Measurements from ENCODE around the gene CAMKMT.
"Not testable (repeated sequence)": the region's sequence is repeated elsewhere in the genome, so short reads cannot be mapped to it uniquely, and the experiment has no call there.

Gene CAMKMT

GRCh38 chr2:44494006-44494405 is 132.3 kb downstream of the CAMKMT start:
- Histone ChIP-seq H3K4me3 (ENCODE audit: low read length) (no peak overlapping the region), H3K36me3 (ENCODE audit: control insufficient read depth, insufficient read depth, low read length) (no peaks in the 10 kb centered on the region), H3K9me3 (ENCODE audit: control insufficient read depth, low read length) (no peaks in the 10 kb centered on the region), H3K4me1 (ENCODE audit: control insufficient read depth, insufficient read depth, low read length) (no peaks in the 10 kb centered on the region), H3K27me3 (ENCODE audit: control insufficient read depth, insufficient read depth, low read length) (no peaks in the 10 kb centered on the region), H3K9ac (ENCODE audit: low read length) (no peak overlapping the region)

- Histone ChIP-seq H3K4me3 (ENCODE audit: low read length) (no peak overlapping the region), H3K36me3 (ENCODE audit: control insufficient read depth, insufficient read depth, low read length) (no peaks in the 10 kb centered on the region), H3K4me1 (ENCODE audit: control insufficient read depth, insufficient read depth, low read length) (no peaks in the 10 kb centered on the region), H3K9ac (ENCODE audit: low read length) (no peak overlapping the region), H3K9me3 (ENCODE audit: control insufficient read depth, low read length) (no peaks in the 10 kb centered on the region), H3K27me3 (ENCODE audit: control insufficient read depth, insufficient read depth, low read length) (no peaks in the 10 kb centered on the region)
These were observed 133.3 kb downstream of the CAMKMT start for GRCh38 chr2:44495035-44495434.

DNA sequence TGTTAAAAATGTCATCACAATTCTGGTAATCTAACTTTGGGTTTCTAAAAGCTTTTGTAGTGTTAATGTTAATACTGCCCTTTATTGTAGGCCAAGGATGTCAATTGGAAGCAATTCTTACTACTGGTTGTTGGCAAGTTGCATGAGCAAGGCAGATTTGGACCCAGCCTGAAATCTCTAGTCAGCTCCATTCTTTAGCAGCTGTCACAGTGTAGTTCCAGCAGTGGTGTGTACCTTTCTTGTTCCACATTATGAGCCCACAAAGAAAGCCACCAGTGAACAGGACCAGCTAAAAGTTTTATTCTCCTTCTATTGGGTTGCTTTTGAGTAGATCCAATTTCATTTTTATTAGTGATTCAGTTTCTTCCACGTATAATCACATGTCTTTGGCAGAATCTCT is 133.8 kb downstream of the CAMKMT start:
- no peak overlapping the region for H3K9ac ChIP-seq (ENCODE audit: low read length)
- H3K36me3 ChIP-seq (ENCODE audit: control insufficient read depth, insufficient read depth, low read length), result no peaks in the 10 kb centered on the region
- no peaks in the 10 kb centered on the region for H3K9me3 ChIP-seq (ENCODE audit: control insufficient read depth, low read length)
- H3K4me1 ChIP-seq (ENCODE audit: control insufficient read depth, insufficient read depth, low read length), result no peaks in the 10 kb centered on the region
- H3K27me3 ChIP-seq (ENCODE audit: control insufficient read depth, insufficient read depth, low read length), result no peaks in the 10 kb centered on the region
- no peak overlapping the region for H3K4me3 ChIP-seq (ENCODE audit: low read length)

- no peak overlapping the region for H3K9ac ChIP-seq (ENCODE audit: low read length)
- no peak overlapping the region for H3K4me3 ChIP-seq (ENCODE audit: low read length)
- no peaks in the 10 kb centered on the region for H3K4me1 ChIP-seq (ENCODE audit: control insufficient read depth, insufficient read depth, low read length)
- H3K27me3 ChIP-seq (ENCODE audit: control insufficient read depth, insufficient read depth, low read length), result no peaks in the 10 kb centered on the region
- H3K36me3 ChIP-seq (ENCODE audit: control insufficient read depth, insufficient read depth, low read length), result no peaks in the 10 kb centered on the region
- H3K9me3 ChIP-seq (ENCODE audit: control insufficient read depth, low read length), result no peaks in the 10 kb centered on the region
These were observed 134.4 kb downstream of the CAMKMT start for GRCh38 chr2:44496130-44496529.

DNA sequence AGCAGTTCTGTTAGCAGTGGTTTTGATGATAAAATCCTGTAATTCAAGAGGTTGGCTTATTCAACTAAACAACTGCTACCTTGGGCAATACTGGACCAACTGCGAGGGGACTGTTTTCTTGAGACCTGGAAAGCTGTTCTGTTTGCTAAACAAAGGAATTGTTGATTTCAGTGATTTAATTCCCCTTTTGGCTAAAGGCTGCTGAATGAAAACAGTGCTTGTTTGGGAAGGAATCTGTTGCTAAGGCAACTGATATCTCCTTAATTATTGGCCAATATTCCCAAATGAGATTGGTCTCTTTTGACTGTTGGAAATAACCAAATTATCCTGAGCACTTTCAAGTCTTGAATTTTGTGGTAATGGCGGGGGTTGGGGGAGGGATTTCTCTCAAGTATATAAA is 136.8 kb downstream of the CAMKMT start:
- Histone ChIP-seq H3K9ac (ENCODE audit: low read length) (no peak overlapping the region), H3K9me3 (ENCODE audit: control insufficient read depth, low read length) (no peaks in the 10 kb centered on the region), H3K4me1 (ENCODE audit: control insufficient read depth, insufficient read depth, low read length) (peaks cover 6% of the 10 kb centered on the region), H3K4me3 (ENCODE audit: low read length) (no peak overlapping the region), H3K27me3 (ENCODE audit: control insufficient read depth, insufficient read depth, low read length) (no peaks in the 10 kb centered on the region), H3K36me3 (ENCODE audit: control insufficient read depth, insufficient read depth, low read length) (no peaks in the 10 kb centered on the region)

- not testable (repeated sequence) for H3K9ac ChIP-seq (ENCODE audit: low read length); H3K4me3 ChIP-seq (ENCODE audit: low read length); H3K9me3 ChIP-seq (ENCODE audit: control insufficient read depth, low read length); H3K4me1 ChIP-seq (ENCODE audit: control insufficient read depth, insufficient read depth, low read length); H3K36me3 ChIP-seq (ENCODE audit: control insufficient read depth, insufficient read depth, low read length); H3K27me3 ChIP-seq (ENCODE audit: control insufficient read depth, insufficient read depth, low read length)
These were observed 143.9 kb downstream of the CAMKMT start for GRCh38 chr2:44505664-44506063.

DNA sequence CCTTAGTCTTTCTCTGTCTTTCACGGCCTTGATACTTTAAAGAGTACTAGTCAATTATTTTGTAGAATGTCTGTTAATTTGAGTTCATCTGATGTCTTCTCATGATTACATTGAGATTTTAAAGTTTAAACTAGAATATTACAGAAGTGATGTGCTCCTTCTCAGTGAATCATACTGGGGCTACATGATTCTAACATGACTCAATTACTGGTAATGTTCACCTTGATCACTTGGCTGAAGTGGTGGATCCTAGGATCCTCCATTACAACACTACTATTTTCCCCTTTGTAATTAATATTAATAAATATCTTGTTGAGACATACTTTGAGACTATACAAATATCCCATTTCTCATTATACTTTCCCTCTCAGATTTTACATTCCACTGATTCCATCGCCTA is 148.5 kb downstream of the CAMKMT start:
- no peak overlapping the region for H3K4me3 ChIP-seq (ENCODE audit: low read length)
- H3K36me3 ChIP-seq (ENCODE audit: control insufficient read depth, insufficient read depth, low read length), result no peaks in the 10 kb centered on the region
- H3K9me3 ChIP-seq (ENCODE audit: control insufficient read depth, low read length), result no peaks in the 10 kb centered on the region
- H3K9ac ChIP-seq (ENCODE audit: low read length), result no peak overlapping the region
- H3K27me3 ChIP-seq (ENCODE audit: control insufficient read depth, insufficient read depth, low read length), result no peaks in the 10 kb centered on the region
- H3K4me1 ChIP-seq (ENCODE audit: control insufficient read depth, insufficient read depth, low read length), result no peaks in the 10 kb centered on the region

DNA sequence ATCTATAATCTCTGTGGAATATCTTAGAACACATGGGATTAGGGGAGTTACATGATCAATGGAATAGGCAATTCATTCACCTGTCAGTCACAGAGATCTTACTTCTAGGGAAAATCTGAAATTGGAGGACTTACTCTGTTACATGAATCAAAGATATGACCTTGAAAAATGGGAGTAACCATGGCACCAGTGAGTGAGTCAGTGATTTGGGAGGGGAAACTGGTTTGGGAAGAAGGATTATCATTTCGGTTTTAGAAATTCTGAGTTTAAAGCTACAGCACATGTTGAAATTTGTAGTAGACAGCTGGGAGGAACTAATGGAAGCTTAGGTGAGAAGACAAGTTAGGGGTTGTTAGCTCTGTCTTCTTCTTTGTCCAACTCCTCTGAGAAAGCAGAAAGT is 153.7 kb downstream of the CAMKMT start:
- Histone ChIP-seq H3K36me3 (ENCODE audit: control insufficient read depth, insufficient read depth, low read length) (no peaks in the 10 kb centered on the region), H3K27me3 (ENCODE audit: control insufficient read depth, insufficient read depth, low read length) (no peaks in the 10 kb centered on the region), H3K4me3 (ENCODE audit: low read length) (no peak overlapping the region), H3K4me1 (ENCODE audit: control insufficient read depth, insufficient read depth, low read length) (no peaks in the 10 kb centered on the region), H3K9me3 (ENCODE audit: control insufficient read depth, low read length) (no peaks in the 10 kb centered on the region), H3K9ac (ENCODE audit: low read length) (no peak overlapping the region)

DNA sequence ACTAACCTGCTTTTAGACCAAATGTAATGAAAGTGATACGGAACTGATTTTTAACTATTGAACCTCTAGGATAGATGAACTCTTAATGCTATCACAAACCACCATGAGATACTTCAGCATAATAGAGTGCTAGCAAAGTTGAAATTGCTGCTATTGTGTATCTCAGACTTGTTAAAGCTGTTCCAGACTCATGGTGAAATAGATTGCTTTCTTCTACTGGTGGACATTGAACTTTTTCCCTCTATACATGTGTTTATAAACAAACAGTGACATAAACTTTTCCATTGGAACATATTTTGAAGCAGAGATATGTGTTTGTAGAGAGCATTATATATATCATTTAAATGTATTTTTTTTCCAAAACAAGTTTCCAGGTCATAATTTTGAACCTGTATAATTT is 157.3 kb downstream of the CAMKMT start:
- no peaks in the 10 kb centered on the region for H3K27me3 ChIP-seq (ENCODE audit: control insufficient read depth, insufficient read depth, low read length)
- H3K9ac ChIP-seq (ENCODE audit: low read length), result no peak overlapping the region
- no peaks in the 10 kb centered on the region for H3K36me3 ChIP-seq (ENCODE audit: control insufficient read depth, insufficient read depth, low read length)
- no peaks in the 10 kb centered on the region for H3K9me3 ChIP-seq (ENCODE audit: control insufficient read depth, low read length)
- no peaks in the 10 kb centered on the region for H3K4me1 ChIP-seq (ENCODE audit: control insufficient read depth, insufficient read depth, low read length)
- H3K4me3 ChIP-seq (ENCODE audit: low read length), result no peak overlapping the region

GRCh38 chr2:44522846-44523245 is 161.1 kb downstream of the CAMKMT start:
- Histone ChIP-seq H3K36me3 (ENCODE audit: control insufficient read depth, insufficient read depth, low read length) (no peaks in the 10 kb centered on the region), H3K4me3 (ENCODE audit: low read length) (no peak overlapping the region), H3K9ac (ENCODE audit: low read length) (no peak overlapping the region), H3K4me1 (ENCODE audit: control insufficient read depth, insufficient read depth, low read length) (no peaks in the 10 kb centered on the region), H3K9me3 (ENCODE audit: control insufficient read depth, low read length) (no peaks in the 10 kb centered on the region), H3K27me3 (ENCODE audit: control insufficient read depth, insufficient read depth, low read length) (no peaks in the 10 kb centered on the region)

- Histone ChIP-seq H3K9me3 (ENCODE audit: control insufficient read depth, low read length) (no peaks in the 10 kb centered on the region), H3K9ac (ENCODE audit: low read length) (no peak overlapping the region), H3K36me3 (ENCODE audit: control insufficient read depth, insufficient read depth, low read length) (no peaks in the 10 kb centered on the region), H3K27me3 (ENCODE audit: control insufficient read depth, insufficient read depth, low read length) (no peaks in the 10 kb centered on the region), H3K4me1 (ENCODE audit: control insufficient read depth, insufficient read depth, low read length) (no peaks in the 10 kb centered on the region), H3K4me3 (ENCODE audit: low read length) (no peak overlapping the region)
These were observed 162.7 kb downstream of the CAMKMT start for GRCh38 chr2:44524347-44524926.

DNA sequence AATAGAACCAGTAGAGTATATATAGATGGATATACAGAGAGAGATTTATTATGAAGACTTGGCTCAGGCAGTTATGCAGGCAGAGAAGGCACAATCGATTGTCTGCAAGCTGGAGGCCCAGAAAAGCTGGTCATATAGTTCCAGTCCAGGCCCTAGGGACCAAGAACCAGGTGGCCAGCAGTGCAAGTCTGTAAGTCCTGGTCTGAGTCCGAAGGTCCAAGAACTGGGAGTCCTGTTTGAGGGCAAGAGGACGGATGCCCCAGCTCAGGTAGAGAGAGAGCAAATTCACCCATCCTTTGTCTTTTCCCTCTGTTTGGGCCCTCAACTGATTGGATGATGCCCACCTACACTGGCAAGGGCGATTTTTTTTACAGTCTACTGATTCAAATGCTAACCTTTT is 164.6 kb downstream of the CAMKMT start:
- no peaks in the 10 kb centered on the region for H3K4me1 ChIP-seq (ENCODE audit: control insufficient read depth, insufficient read depth, low read length)
- no peak overlapping the region for H3K4me3 ChIP-seq (ENCODE audit: low read length)
- no peaks in the 10 kb centered on the region for H3K27me3 ChIP-seq (ENCODE audit: control insufficient read depth, insufficient read depth, low read length)
- no peaks in the 10 kb centered on the region for H3K9me3 ChIP-seq (ENCODE audit: control insufficient read depth, low read length)
- H3K36me3 ChIP-seq (ENCODE audit: control insufficient read depth, insufficient read depth, low read length), result no peaks in the 10 kb centered on the region
- no peak overlapping the region for H3K9ac ChIP-seq (ENCODE audit: low read length)

GRCh38 chr2:44528595-44528994 is 166.8 kb downstream of the CAMKMT start:
- Histone ChIP-seq H3K9ac (ENCODE audit: low read length) (no peak overlapping the region), H3K27me3 (ENCODE audit: control insufficient read depth, insufficient read depth, low read length) (no peaks in the 10 kb centered on the region), H3K36me3 (ENCODE audit: control insufficient read depth, insufficient read depth, low read length) (no peaks in the 10 kb centered on the region), H3K9me3 (ENCODE audit: control insufficient read depth, low read length) (no peaks in the 10 kb centered on the region), H3K4me3 (ENCODE audit: low read length) (no peak overlapping the region), H3K4me1 (ENCODE audit: control insufficient read depth, insufficient read depth, low read length) (no peaks in the 10 kb centered on the region)

Data from mucosa of stomach (tissue), 1 donor.